GM19043 (cell line): ENCODE data around the gene ATP7B.
"Not testable (repeated sequence)": the region's sequence is repeated elsewhere in the genome, so short reads cannot be mapped to it uniquely, and the experiment has no call there.

Experiments
- ATAC-seq: cut with Tn5 transposase; IDR thresholded peaks from one replicate; pipeline ENCODE4 v1.9.1; 2021; ENCODE audit warnings: low read depth; ENCODE audit not compliant: unreplicated experiment

ATP7B gene

GRCh38 chr13:51924756-51925544 is 86.3 kb downstream of the ATP7B start:
- ATAC-seq, result no peak

GRCh38 chr13:51923983-51924539 is 87.2 kb downstream of the ATP7B start:
- no peak for ATAC-seq

GRCh38 chr13:51922771-51923480 is 88.3 kb downstream of the ATP7B start:
- no peak for ATAC-seq

- ATAC-seq, result no peak
Measured at GRCh38 chr13:51921790-51922740, 89.2 kb downstream of the ATP7B start.

- no peak for ATAC-seq
Measured at GRCh38 chr13:51920786-51921185, 90.5 kb downstream of the ATP7B start.

- ATAC-seq, result no peak
Measured at GRCh38 chr13:51920267-51920666, 91.0 kb downstream of the ATP7B start.

GRCh38 chr13:51919531-51919930 is 91.7 kb downstream of the ATP7B start:
- ATAC-seq, result no peak

- no peak for ATAC-seq
Measured at GRCh38 chr13:51916962-51917361, 94.3 kb downstream of the ATP7B start.

- ATAC-seq, result no peak
Measured at GRCh38 chr13:51916051-51916818, 95.0 kb downstream of the ATP7B start.

GRCh38 chr13:51914137-51914493 is 97.1 kb downstream of the ATP7B start:
- no peak for ATAC-seq

GRCh38 chr13:51913421-51914136 is 97.7 kb downstream of the ATP7B start:
- no peak for ATAC-seq

- no peak for ATAC-seq
Measured at GRCh38 chr13:51912511-51913225, 98.6 kb downstream of the ATP7B start.

GRCh38 chr13:51912091-51912490 is 99.2 kb downstream of the ATP7B start:
- ATAC-seq, result no peak

- no peak for ATAC-seq
Measured at GRCh38 chr13:51910508-51910907, 100.7 kb downstream of the ATP7B start.

- not testable (repeated sequence) for ATAC-seq
Measured at GRCh38 chr13:51909265-51909664, 102.0 kb downstream of the ATP7B start.

- ATAC-seq, result no peak
Measured at GRCh38 chr13:51907040-51907732, 104.1 kb downstream of the ATP7B start.

- no peak for ATAC-seq
Measured at GRCh38 chr13:51906581-51906980, 104.7 kb downstream of the ATP7B start.

- no peak for ATAC-seq
Measured at GRCh38 chr13:51905787-51906186, 105.5 kb downstream of the ATP7B start.
